Fibroblast of peridontal ligament (primary cell): ENCODE data around the gene SH3BP4.

Experiments used
- DNase-seq: peaks from one replicate; pipeline ENCODE4 v3.0.0-alpha.2; 2010; ENCODE audit errors: extremely low read depth

The SH3BP4 gene, protein sequence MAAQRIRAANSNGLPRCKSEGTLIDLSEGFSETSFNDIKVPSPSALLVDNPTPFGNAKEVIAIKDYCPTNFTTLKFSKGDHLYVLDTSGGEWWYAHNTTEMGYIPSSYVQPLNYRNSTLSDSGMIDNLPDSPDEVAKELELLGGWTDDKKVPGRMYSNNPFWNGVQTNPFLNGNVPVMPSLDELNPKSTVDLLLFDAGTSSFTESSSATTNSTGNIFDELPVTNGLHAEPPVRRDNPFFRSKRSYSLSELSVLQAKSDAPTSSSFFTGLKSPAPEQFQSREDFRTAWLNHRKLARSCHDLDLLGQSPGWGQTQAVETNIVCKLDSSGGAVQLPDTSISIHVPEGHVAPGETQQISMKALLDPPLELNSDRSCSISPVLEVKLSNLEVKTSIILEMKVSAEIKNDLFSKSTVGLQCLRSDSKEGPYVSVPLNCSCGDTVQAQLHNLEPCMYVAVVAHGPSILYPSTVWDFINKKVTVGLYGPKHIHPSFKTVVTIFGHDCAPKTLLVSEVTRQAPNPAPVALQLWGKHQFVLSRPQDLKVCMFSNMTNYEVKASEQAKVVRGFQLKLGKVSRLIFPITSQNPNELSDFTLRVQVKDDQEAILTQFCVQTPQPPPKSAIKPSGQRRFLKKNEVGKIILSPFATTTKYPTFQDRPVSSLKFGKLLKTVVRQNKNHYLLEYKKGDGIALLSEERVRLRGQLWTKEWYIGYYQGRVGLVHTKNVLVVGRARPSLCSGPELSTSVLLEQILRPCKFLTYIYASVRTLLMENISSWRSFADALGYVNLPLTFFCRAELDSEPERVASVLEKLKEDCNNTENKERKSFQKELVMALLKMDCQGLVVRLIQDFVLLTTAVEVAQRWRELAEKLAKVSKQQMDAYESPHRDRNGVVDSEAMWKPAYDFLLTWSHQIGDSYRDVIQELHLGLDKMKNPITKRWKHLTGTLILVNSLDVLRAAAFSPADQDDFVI

DNA sequence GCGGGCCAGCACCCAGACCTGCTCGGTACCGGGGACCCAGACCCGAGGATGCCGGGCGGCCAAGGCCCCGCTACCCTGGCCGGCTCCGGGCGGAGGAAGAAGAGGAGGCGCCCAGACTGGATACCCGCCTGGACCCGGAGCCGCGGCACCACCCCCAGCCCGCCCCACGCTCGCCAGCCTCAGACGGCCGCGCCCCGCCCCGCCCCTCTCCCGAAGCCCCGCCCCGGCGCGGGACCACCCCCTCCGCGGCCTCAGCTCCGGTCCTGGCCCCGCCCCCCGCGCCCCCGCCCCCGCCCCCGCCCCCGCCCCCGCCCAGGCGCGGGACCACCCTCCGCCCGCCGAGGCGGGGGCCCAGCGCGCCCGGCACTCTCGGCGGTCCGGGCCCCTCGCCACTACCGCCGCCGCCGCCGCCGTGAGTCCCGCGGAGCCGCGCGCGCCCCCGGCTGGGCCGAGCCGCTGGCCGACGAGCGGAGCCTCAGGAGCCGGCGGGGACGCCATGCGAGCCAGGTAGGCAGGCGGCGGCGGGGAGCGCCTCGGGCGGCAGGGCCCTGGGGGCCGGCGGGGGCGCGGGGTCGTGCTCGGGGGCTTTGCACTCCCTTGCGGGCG, at the start of gene SH3BP4:
Gene SH3BP4 (plus strand): TSS at position 354 of the 606 bp plus-strand sequence. CDS start 82,986 bp downstream, outside the sequence.
- peak; percentile 65 for DNase-seq

DNA sequence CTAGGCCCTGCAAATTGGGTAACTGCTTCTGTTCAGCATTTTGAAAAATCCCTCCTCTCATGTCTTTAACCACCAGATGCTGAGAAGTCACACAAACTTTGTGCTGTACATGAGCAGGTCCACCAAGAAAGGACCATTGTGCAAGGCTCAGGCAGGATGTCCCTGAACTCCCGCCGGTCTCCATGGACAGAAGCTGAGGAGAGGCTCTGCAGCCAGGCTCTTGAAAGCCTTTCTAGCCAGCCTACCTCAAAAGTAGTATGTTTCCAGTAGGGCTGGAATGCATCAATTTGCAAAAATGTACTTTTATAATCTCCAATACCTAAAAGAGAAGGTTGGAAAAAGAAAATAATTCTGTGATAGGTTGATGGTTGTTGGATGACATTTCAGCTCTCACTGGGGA, 47.0 kb upstream of the SH3BP4 start:
- no peak for DNase-seq

DNA sequence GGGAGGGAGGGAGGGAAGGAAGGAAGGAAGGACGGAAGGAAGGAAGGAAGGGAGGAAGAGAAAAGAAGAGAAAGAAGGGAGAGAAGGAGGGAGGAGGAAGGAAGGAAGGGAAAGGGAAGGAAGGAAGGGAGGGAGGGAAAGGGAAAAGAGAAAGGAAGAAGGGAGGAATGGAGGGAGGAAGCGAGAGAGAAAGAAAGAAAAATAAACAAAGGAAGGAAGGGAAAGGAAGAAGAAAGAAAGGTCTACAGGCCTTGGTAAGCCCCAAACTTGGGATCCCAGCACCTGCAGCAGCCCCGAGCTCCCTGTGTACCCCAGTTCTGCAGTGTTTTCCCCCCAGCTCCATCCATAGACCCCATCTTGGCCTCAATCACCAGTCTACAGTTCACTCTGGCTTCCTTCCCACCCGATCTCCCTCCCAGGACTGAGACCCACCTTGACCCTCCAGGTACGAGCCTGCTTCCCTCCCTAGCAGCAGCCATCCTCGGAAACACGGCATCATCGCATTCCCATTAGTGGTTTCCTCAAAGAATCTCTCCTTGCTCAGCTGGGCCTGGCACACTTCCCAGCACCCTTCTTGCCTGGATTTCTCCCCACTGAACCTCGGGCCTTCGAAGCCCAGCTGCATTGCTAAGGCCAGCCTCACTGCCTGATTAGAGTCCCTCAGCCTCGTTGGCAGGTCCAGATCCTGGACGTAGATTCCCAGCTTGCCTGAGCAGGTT, 46.1 kb upstream of the SH3BP4 start:
- DNase-seq = peak; percentile 19

DNA sequence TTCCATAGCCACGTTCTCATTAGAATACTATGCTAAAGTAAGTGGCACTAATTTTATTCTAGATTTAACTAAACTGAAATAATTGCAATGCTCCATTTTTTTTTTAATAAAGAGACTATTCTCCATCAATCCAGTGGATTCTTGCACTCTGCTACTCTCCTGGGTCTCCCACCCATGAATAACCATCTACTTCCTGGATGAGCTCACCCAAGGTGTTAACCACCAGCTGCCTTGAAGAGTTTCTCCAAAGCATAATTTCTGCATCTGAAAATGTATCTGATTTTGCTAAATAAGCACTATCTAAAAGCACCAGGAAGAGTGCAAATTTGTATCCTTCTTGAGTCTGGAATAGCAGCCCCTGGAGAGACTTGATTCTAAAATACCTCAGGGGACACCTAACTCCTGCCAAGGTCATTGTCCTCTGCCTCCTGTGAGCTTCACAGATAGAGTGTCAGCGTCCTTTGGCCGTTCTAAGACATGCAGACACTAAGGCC, 41.6 kb upstream of the SH3BP4 start:
- no peak for DNase-seq

DNA sequence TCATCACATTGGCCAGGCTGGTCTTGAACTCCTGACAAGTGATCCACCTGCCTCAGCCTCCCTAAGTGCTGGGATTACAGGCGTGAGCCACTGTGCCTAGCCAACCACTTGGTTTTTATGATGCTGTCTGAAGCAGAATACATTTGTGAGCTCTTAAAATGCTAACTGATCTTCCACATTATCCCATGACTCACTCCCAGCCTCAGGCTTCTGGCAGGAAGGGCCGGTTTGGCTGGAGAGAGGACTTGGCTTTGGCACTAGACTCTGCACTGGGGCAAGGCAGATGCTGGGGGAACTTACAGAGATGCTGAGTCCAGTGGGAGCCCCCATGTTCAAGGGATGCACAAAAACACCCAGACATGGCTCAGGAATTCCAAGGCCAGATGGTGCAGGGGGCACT, 40.5 kb upstream of the SH3BP4 start:
- DNase-seq = peak; percentile 83

DNA sequence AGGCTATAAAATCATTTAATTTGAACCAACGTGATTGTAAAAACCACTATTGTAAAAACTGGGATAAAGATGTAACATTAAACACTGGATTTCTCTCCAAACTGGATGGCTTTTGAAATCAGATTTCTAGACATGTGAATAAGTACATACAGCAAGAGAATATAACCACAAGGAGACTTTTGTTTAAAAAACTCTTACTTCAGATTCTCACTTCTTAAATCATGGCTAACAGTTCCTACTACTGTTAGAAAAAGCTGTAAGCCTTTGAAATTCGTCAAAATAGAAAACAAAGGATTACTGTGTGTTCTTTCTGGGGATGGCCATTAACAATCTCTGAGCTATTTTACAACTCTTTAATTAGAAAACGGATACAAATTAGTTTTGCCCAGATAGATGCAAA, 39.4 kb upstream of the SH3BP4 start:
- DNase-seq = peak; percentile 6

DNA sequence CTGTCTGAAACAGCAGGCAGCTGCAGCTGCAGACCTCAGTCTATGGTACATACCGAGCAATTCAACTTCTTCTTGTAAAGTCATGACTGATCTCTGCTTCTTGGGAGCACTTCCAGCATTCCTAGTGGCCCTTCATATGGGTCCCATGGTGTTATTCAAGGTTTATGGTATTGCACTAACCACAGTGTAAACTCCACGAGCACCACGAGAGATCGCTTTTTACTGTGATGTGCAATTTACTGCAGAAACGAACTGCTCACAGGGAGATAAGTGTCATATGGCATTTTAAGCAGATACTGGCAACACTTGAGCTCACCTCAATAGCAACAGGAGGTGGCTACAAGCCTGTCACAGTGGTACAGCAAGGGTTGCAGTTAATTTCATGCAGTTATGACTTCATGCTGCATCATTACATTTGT, 38.6 kb upstream of the SH3BP4 start:
- peak; percentile 31 for DNase-seq

DNA sequence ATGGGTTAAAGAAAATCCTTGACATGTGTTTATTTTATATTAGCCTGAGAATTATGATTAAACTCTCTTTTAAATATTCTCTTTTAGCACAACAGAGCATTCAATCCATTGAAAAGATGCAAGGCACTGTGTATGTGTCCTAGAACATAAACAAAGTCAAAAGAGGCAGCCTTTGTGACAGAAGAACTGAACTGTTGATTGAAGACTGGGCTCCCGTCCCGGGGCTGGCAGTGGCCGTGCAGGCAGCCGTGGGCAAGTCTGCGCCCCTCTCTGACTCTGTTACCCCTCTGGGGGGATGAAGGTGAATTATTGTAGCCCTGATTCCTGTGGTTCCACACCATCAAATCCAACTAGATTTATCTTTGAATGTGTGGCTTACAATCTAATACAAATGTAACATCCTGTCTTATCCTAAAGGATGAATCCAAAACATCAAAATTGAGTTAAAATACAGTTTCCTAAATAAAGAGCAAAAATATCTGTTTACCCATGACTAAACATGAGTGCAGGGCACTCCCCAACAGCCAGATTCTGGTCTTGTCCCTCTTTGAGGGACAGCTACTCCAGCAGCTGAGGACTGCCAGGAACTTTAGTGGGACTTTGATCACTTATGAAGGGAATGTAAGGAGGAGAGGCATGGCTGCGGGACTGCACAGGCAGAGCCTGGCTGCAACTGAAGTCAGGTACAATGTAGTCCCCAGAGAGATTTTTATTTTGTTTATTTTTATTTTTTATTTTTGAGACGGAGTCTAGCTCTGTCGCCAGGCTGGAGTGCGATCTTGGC, 37.3 kb upstream of the SH3BP4 start:
- DNase-seq = no peak

DNA sequence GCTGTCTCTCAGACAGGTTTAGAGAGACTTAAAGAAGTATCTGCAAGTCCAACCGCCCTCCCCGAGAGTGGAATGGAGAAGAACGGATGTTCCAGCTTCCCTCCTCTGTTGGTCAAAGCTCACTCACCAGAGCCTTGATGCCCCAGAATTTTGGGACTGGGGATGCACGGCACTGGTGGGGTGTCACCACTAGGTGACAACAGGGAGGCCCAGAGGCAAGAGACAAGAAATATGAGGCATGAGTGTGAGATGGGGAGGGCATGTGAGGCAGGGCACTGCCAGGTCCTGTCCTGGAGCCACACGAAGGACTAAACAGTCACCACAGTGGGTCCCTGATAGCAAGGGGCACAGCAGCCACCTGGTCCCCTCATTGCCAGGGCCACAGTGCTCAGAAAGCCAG, 35.1 kb upstream of the SH3BP4 start:
- no peak for DNase-seq

DNA sequence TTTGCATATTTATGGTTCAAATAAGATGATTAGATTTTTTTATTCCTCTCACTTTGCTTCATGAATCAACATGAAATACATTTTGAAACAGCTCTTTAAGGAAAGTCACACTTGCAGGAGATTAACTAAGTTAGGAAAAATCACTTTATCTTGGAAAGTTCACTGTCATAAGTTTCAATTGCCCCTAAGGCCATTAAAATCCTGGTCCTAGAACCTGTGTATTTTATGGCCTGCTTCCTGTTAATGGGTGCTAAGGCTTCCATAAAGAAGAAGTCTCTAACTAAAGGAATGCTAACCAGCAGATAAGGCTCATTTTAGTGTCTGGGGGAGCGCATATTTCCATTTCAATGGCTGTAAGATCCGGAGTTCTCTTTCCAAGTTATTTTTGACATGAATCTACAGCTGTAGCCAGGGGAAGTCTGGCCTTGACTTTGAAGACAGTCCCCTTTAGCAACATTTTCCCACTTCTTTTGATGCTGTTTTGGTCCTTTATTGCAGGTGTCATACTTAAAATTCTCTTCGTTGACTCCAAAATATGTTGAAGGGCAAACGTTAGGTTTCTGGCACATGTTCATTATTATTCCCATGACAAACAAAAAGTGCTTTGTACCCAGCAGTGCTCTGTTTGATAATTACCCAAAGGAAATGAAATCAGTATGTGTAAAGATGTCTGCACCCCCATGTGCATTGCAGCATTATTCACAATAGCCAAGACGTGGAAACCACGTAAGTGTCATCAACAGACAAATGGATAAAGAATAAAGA, 34.4 kb upstream of the SH3BP4 start:
- no peak for DNase-seq

DNA sequence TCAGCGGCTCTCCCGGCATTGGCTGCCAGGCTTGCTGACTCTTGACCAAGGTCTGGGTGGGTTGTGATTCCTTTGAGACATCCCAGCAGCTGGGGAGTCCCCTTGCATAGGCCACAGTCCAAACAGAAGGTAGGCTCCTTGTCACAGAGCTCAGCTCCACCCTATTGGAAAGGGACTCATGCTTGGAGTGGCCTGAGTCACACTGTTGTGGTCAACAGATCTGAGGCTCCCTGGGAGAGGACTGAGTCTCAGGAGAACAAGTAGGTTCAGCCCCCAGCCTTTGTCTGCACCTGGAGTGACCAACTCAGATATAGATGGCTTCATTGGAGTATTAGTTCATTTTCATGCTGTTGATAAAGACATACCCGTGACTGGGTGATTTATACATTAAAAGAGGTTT, 32.1 kb upstream of the SH3BP4 start:
- no peak for DNase-seq

DNA sequence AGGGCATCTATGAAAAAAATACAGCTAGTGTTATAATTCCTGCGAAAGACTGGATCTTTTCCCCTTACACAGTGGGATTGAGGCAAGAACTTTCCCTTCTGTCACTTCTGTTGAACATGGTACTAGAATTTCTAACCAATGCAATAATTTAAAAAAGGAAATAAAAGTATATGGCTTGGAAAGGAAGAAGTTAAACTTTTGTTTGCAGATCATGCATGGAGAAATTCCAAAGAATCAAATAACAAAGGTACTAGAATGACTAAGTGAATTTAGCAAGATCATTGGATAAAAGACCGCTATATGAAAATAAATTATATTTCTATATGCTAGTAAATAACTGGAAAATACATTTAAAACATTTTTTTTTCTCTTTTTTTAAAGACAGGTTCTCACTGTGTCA, 31.0 kb upstream of the SH3BP4 start:
- no peak for DNase-seq

DNA sequence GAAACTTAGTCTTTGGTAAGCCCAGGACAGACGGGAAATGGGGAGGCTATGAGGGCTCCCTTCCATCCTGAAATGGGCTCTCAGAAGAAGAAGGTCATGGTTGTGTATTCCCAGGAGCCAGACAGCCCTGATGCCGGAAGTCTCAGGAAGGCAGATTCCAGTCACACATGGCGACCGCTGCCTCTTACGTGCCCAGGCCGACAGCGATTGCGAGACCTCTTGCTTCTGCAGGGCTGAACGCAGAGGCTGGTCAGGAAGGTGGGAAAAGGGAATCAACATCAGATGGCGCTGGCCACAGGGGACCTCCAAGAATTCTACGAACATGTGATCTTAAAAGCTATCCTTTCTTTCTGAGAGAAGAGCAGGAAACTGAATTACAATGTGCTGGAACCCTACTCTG, 22.8 kb upstream of the SH3BP4 start:
- DNase-seq = no peak

DNA sequence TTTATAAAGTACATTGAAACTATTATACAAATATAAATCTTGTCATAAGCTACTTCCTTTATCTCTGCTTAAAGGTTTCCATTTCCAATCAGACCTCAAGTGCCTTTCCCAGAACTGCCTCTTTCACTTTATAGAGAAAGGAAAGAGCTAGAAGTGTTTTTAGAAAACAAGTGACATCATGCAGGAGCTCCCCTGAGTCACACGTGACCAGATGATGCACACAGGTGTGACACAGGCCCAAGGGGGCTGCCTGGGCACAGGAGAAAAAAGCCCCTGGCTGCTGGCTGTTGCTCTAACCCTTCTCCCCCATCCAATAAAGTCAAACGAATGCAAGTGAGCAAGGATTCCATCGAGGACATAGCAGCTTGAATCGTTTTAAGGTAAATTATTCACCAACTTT, 21.4 kb upstream of the SH3BP4 start:
- no peak for DNase-seq

DNA sequence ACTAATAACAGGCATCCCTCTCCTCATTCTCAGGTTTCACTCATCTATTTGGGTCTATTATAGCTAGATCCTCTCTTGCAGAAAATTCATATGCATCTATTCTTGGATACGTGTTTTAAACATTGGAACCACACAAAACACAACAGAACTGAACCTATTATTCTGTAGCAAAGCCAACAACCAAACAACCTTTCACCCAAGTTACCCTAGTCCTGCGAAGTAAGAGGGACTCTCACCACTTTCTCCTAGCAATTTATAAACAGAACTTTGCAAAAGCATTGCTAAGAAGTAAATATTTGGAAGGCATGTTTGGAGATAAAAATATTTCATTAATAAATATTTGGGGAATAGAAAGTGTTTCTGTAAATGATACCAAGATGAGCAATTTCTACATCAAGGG, 20.4 kb upstream of the SH3BP4 start:
- no peak for DNase-seq

DNA sequence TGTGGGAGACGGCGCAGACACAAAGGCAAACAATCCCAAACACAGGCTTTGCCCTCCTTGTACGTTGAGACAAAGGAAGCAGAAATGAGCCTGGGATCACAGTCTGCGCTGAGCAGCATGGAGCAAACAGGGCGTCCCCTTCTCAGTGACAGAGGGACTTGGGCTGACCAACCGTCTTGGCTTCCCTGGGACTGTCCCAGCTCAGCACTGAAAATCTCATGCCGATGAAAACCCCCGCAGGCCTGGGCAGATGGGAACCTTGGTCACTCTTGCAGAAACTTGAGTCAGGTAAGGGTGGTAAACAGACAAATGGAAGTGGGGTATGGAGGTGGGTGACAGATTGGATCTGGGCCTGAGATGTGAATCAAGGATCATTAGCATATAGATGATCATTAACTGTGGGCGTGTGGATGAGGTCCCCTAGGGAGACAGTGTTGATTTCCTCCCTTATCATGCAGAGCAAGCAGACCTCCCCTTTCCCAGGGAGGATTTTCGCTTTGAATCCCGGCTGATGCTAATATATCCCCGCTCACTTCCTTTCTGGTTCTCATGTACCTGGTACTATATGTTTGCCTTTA, 19.1 kb upstream of the SH3BP4 start:
- DNase-seq = no peak

DNA sequence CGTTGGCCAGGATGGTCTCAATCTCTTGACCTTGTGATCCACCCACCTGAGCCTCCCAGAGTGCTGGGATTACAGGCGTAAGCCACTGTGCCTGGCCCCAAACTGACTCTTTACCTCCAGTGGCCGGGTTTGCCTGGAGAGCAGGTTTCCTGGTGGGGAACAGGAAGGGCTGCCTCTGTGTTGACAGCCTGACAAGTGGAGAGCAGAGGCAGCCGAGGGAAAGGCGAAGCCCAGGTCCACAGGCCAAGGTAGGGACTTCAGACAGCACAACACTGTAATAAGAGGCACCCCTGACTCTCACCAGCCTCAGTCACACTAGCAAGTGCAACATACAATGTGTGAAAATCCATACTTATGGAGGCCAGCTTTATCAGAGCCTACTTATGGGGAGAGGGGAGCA, 16.5 kb upstream of the SH3BP4 start:
- no peak for DNase-seq

DNA sequence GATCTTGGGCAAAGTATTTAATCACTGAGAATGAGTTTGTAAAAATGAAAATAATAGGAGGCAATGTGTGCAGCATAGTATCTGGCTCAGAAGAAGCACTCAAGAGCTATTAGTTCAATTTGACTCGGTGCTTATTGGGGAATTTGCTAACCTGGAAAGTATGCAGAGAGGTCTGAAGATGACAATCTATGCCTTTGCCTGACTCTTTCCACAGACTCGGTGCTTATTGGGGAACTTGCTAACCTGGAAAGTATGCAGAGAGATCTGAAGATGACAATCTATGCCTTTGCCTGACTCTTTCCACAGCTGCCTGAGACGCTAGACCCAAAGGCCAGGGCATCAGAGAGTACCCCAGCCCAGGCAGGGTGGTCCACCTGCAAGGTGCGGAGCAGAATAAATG, 12.2 kb upstream of the SH3BP4 start:
- no peak for DNase-seq

DNA sequence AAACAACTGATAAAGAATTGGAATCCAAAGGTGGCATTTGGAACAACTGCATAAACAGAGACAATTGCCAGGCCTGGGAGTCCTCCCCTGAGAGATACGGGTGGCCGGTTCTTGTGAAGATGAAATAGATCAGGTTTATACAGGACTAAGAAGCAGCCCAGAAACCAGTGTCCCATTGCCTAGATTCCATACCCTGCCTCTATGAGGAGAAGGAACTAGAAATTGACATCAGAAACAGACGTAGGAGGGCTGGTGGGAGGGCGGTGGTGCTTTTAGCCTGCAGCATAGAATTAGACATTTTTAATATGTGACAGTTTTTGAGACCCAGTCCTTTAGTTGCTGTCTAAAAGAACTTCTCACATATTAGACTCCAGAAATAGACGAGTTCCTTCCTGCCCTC, 11.8 kb upstream of the SH3BP4 start:
- no peak for DNase-seq

DNA sequence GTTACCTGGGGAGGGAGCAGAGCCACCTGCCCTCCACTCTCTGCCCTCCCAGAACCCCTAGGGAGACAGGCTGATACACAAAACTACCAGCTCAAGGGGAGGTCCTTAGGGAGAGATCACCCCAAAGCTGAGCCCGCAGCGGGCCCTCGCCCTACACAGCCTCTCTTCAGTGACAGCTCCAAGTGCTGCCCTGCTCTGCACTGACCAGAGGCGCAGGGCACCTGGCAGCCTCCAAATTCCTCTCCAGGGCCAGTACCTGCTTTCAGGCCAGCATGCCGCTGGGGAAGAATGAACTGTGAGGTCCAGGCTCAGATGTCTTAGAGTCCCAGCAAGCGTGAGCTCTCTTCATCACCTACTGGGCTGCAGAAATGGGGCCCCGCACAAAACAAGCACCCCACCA, 11.3 kb upstream of the SH3BP4 start:
- DNase-seq = no peak
